ENCODE results near the gene EPGN.
"Not testable (repeated sequence)": the region's sequence is repeated elsewhere in the genome, so short reads cannot be mapped to it uniquely, and the experiment has no call there.

Gene EPGN

GRCh38 chr4:74311696-74312313 is 3.5 kb downstream of the EPGN start:
- no peak for ATAC-seq

- ATAC-seq = no peak
These were observed 6.1 kb downstream of the EPGN start for GRCh38 chr4:74314329-74314728.

GRCh38 chr4:74314944-74315343 is 6.7 kb downstream of the EPGN start:
- ATAC-seq = no peak

GRCh38 chr4:74315376-74315775 is 7.1 kb downstream of the EPGN start:
- ATAC-seq = no peak

GRCh38 chr4:74316397-74316796 is 8.1 kb downstream of the EPGN start:
- ATAC-seq = no peak

GRCh38 chr4:74317616-74318246 is 9.5 kb downstream of the EPGN start:
- no peak for ATAC-seq

- ATAC-seq = no peak
These were observed 10.0 kb downstream of the EPGN start for GRCh38 chr4:74318276-74318675.

- ATAC-seq = no peak
These were observed 11.2 kb downstream of the EPGN start for GRCh38 chr4:74319470-74319869.

- peak; percentile 41 to 49 for ATAC-seq
These were observed 12.4 kb downstream of the EPGN start for GRCh38 chr4:74320559-74321118.

- ATAC-seq = no peak
These were observed 14.0 kb downstream of the EPGN start for GRCh38 chr4:74322301-74322700.

- no peak for ATAC-seq
These were observed 15.4 kb downstream of the EPGN start for GRCh38 chr4:74323663-74324062.

- no peak for ATAC-seq
These were observed 16.0 kb downstream of the EPGN start for GRCh38 chr4:74324262-74324661.

GRCh38 chr4:74325886-74326285 is 17.6 kb downstream of the EPGN start:
- no peak for ATAC-seq

- no peak for ATAC-seq
These were observed 19.5 kb downstream of the EPGN start for GRCh38 chr4:74327762-74328161.

- ATAC-seq = no peak
These were observed 20.2 kb downstream of the EPGN start for GRCh38 chr4:74328501-74328900.

- ATAC-seq = no peak
These were observed 21.0 kb downstream of the EPGN start for GRCh38 chr4:74329307-74329706.

GRCh38 chr4:74330295-74330750 is 22.1 kb downstream of the EPGN start:
- no peak for ATAC-seq

GRCh38 chr4:74331252-74331651 is 23.0 kb downstream of the EPGN start:
- ATAC-seq = no peak

GRCh38 chr4:74331944-74332343 is 23.7 kb downstream of the EPGN start:
- no peak for ATAC-seq

GRCh38 chr4:74334636-74335035 is 26.4 kb downstream of the EPGN start:
- ATAC-seq = no peak

GRCh38 chr4:74335341-74336021 is 27.2 kb downstream of the EPGN start:
- ATAC-seq = no peak

- no peak for ATAC-seq
These were observed 30.6 kb downstream of the EPGN start for GRCh38 chr4:74338792-74339333.

GRCh38 chr4:74339501-74339900 is 31.2 kb downstream of the EPGN start:
- no peak for ATAC-seq

GRCh38 chr4:74340421-74340820 is 32.2 kb downstream of the EPGN start:
- not testable (repeated sequence) for ATAC-seq

Data from activated CD4-positive, CD25-positive, alpha-beta regulatory T cell treated with anti-CD3 and anti-CD28 coated beads, Interleukin-2, amount 50 U/mL, for 24 hours (primary cell).